Skeletal muscle cell (primary cell): ENCODE measurements around the gene TMTC3.
"Not testable (repeated sequence)": the region's sequence is repeated elsewhere in the genome, so short reads cannot be mapped to it uniquely, and the experiment has no call there.

ENCODE experiments used
- DNase-seq: peaks from one replicate; pipeline ENCODE4 v3.0.0-alpha.2; 2010; ENCODE audit warnings: low read depth
- H3K4me3 ChIP-seq: 2 replicates; pipeline ENCODE4 v1.5.1; 2011; ENCODE audit warnings: low read depth, mild to moderate bottlenecking, control low read depth, low read length, moderate library complexity

Gene TMTC3

GRCh38 chr12:88141774-88142609 lies at the start of gene TMTC3, which contains the start of gene CEP290:
TMTC3 (plus strand) TSS chr12:88142307; CDS start chr12:88148316, 6,009 bp downstream.
CEP290 (minus strand) TSS chr12:88142088; CDS start chr12:88141307, 781 bp downstream.
- peak within 1 kb of the TSS; percentile 94 for H3K4me3 ChIP-seq
- peak; percentile 99 for DNase-seq

GRCh38 chr12:88092771-88093170 lies 49.3 kb upstream of the TMTC3 start:
- no peak overlapping the region for H3K4me3 ChIP-seq

GRCh38 chr12:88093573-88093972 lies 48.5 kb upstream of the TMTC3 start:
- DNase-seq = no peak
- no peak overlapping the region for H3K4me3 ChIP-seq

More at GRCh38 chr12:88092771-88093170, 49.3 kb upstream of the TMTC3 start:
- no peak for DNase-seq

GRCh38 chr12:88108021-88108420 lies 34.1 kb upstream of the TMTC3 start:
- H3K4me3 ChIP-seq = no peak overlapping the region
- DNase-seq = no peak

DNA sequence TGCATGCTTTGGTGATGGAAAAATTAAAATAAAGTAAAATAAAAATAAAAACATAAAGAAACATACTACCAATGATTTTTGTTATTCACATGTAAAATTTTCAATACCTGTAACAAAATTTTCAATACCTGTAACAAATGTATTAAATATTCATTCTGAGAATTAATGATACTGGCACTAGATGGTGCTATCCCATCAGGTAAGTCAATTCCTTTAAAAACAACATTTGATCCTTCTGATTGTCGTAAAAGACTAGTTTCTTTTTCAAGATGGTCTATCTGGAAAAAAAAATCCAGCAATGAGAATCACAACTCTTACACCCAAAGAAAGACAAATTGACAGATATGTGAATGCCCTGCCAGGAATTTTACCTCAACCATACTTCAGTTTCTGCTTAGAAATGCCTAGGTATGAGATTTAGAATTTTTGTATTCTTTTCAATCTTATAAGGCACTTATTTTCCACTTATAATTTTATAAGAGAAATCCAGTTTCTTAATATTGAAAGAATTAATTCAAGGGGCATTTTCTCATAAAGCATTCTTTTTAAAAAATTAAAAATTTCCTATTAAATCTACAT lies 30.9 kb upstream of the TMTC3 start:
- no peak for DNase-seq
- H3K4me3 ChIP-seq = no peak overlapping the region

- H3K4me3 ChIP-seq = no peak overlapping the region
- DNase-seq = no peak
Measured at GRCh38 chr12:88113871-88114270, 28.2 kb upstream of the TMTC3 start.

DNA sequence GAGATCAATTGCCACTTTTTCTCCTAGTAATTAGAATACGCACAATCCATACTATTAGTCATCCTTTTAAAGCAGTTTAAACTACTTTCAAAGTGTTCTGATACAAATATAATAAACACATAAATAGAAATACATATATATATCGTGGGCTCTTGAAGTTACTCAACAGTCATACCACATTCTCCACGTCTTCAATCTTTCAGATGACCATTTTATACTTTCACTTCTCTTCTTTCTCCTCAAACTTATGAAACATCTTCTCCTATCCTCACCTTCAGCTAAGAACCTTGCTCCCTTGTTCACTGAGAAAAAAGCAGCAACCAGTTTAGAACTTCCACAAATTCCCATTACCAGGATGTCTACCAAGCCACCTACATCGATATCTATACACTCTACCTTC lies 19.4 kb upstream of the TMTC3 start:
- DNase-seq = no peak
- no peak overlapping the region for H3K4me3 ChIP-seq

- DNase-seq = no peak
- H3K4me3 ChIP-seq = no peak overlapping the region
Measured at GRCh38 chr12:88127099-88127498, 15.0 kb upstream of the TMTC3 start.

- DNase-seq = no peak
Measured at GRCh38 chr12:88127855-88128254, 14.3 kb upstream of the TMTC3 start.

DNA sequence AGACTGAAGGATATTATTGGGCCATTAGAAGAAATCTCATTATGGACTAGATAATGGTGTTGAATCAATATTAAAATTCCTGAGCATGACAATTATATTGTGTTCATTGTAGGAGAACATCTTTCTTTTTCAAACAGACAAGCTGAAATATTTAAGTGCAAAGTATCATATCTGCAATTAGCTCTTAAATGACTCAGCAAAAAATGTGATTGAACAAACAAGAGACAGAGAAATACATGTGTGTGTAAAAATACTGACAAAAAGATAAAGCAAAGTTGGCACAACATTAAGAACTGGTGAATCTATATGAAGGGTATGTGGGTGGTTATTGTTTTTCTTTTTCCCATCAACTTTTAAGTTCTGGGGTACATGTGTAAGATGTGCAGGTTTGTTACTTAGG lies 9.7 kb upstream of the TMTC3 start:
- DNase-seq = no peak
- H3K4me3 ChIP-seq = no peak overlapping the region

More at GRCh38 chr12:88127855-88128254, 14.3 kb upstream of the TMTC3 start:
- no peak overlapping the region for H3K4me3 ChIP-seq

DNA sequence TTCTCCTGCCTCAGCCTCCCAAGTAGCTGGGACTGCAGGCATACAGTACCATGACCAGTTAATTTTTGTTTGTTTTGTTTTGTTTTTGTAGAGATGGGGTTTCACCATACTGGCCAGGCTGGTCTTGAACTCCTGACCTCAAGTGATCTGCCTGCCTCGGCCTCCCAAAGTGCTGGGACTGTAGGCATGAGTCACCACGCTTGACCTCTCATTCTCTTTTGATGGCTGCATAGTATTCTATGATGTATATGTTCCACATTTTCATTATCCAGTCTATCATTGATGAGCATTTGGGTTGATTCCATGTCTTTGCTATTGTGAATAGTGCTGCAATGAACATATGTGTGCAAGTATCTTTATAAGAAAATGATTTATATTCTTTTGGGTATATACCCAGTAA lies 8.9 kb upstream of the TMTC3 start:
- not testable (repeated sequence) for DNase-seq, H3K4me3 ChIP-seq

DNA sequence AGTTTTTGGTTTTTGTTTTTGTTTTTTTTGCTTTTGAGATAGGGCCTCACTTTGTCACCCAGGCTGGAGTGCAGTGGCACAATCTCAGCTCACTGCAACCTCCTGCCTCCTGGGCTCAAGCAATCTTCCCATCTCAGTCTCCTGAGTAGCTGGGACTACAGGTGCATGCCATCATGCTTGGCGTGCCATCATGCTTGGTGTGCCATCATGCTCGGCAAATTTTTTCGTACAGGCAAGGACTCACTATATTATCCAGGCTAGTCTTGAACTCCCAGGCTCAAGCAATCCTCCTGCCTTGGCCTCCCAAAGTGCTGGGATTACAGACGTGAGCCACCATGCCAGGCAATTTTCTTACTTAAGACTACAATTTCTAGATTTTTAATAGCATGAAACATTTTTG lies 2.4 kb upstream of the TMTC3 start:
- not testable (repeated sequence) for DNase-seq, H3K4me3 ChIP-seq

DNA sequence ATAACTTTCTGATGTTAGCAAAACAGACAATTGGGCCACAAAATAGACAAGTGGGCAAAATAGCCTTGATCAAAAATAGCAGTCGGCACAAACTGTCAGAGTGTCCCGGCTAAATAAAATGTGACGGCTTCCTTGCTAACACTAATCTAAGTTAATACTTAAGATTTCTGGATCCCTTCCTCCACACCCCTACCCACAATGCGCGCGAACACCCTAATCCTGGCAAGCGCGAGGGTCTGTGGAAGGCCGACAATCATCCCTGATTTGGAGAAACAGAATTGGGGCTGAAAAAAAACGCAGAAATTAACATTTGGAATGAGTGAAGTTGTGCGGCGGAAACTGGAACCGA lies 708 bp upstream of the TMTC3 start:
- H3K4me3 ChIP-seq = peak overlapping the region; percentile 94
- no peak for DNase-seq

DNA sequence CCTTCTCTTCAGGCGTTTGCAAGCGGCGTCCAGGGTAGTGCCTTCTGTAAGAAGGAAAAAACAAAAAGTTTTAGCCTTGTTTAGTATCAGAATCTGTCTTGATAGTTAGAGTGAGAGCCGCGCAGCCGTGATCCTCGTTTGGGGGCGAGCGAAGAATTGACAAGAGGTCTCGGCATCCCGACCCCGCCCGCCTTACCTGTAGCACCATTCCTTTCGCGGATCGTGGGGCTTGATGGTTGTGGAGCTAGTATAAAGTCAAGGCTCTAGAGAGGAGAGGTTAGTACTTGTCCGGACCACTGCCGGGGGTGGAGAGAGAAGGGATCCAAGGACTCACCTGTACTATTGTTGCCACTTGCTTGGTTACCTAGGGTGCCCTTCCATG lies 494 bp downstream of the TMTC3 start:
- H3K4me3 ChIP-seq = peak overlapping the region; percentile 94
- DNase-seq = no peak

- H3K4me3 ChIP-seq = no peak overlapping the region
- no peak for DNase-seq
Measured at GRCh38 chr12:88144037-88144436, 1.9 kb downstream of the TMTC3 start.

DNA sequence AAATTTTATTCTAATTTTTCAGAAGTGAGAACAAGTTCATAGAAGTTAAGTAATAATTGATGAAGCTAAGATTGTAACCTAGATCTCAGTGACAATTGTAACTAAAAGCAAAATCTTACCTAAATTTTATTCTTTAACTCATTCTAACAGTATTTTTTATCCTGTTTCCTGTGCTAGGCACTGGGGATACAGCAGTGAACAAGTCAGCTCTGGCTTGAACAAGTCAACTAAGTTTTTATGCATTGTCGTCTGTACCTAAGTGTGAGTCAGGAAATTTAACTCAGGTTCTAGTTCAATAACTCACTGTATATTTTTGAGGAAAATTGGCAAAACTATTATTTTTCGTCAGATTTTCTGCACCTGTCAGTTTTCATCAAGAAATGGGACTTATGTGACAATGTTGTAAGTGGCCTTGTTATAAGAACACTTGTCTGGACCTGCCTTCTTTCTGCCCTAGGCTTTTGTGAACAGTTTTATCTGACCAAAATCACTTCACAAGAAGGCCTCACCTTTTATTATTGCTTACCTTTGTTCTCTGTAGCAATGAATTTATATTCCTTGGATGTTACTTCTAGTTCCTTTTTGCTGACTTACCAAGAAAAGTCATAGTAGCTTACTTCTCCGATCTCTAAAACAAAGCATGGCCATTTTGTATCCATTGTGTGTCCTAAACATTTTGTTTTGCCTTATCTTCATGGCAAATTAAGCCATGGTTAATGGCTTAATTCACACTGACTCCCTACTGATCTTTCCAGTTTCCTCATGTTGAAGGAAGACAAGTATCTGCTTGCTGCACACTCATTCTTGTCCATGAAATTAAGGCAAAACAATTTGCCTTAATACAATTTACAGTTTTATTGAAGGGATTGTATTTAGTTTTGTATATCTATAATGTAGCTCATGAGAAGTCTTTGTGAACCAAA lies 2.7 kb downstream of the TMTC3 start:
- no peak for DNase-seq
- H3K4me3 ChIP-seq = no peak overlapping the region

DNA sequence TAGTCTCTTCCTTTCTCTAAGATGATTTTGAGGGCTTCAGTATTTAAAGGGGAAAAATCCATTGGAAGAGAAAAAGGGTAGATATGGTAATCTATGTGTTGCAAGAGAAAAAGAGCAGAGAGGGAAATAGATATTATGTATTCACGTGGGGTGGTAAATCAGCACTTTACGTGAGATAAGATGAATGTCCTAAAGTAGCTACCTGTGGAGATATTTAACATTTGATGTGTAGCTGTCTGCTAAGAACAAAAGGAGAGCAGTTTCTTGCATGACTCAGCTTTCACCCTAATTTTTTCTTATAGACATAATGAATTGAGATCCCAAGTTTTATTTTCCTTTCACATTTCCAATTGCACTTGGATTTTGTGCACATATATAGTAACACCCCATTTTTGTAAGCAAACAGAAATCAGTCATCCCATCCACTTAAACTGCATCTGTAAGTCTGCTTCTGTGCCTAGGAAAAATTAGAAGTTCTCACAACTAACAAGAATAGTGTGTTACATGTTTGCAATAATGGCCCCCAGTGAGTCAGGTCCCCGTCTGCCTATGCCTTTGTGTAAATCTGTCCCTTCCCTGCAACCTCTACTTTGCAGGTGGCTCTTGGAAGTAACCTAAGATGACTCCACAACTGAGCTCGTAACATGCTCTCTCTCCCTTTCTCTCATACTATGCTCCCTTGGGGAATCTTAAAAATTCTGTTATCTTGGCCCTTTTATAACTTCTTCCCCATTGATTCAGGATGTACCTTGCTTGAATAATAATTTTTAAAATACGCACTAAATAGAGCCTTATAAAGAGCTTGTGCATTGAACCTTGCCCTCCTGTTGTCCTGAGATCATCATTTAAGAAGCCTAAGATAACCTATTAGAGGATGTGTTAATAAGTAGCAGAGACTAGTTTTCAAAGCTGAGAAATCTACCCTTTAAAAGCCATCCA lies 3.7 kb downstream of the TMTC3 start:
- no peak overlapping the region for H3K4me3 ChIP-seq
- no peak for DNase-seq

DNA sequence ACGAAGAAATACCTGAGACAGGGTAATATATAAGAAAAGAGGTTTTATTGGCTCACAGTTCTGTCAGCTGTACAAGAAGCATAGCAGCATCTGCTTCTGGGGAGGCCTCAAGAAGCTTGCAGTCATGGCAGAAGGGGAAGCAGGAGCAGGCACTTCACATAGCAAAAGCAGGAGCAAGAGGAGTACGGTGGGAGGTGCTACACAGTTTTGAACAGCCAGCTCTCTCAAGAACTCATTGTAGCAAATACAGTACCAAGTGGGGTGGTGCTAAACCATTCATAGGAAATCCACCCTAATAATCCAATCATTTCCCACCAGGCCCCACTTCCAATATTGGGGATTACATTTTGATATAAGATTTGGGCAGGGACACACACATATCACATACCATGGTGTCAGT lies 8.0 kb downstream of the TMTC3 start:
- H3K4me3 ChIP-seq = no peak overlapping the region

DNA sequence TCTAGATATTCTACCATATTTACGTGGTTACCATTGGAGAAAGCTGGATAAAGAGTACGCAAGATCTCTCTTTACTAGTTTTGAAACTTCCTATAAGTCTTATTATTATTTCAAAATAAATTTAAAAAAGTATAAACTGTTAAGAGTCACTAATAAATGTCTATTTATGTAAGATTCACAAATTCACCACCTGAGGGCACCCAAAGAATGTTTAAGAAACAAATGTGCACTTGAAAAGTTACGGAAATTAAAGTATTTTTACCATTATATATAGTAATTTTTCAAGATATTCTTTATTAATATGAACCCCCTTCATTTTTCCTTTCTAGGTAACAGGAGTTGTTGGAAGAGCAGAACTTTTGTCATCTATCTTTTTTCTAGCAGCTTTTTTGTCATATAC lies 11.9 kb downstream of the TMTC3 start:
- H3K4me3 ChIP-seq = no peak overlapping the region
- DNase-seq = peak; percentile 17

More for the DNA sequence above, 8.0 kb downstream of the TMTC3 start:
- no peak for DNase-seq
